GM20000 (cell line): ENCODE measurements around the gene MAP4K2.

Experiments used
- DNase-seq: peaks from one replicate; pipeline ENCODE4 v3.0.0; 2012; ENCODE audit warnings: low spot score
- CTCF ChIP-seq: IDR thresholded peaks from 2 replicates; pipeline ENCODE4 v1.5.1; 2012; ENCODE audit warnings: mild to moderate bottlenecking, control low read depth; ENCODE audit errors: extremely low read depth, missing control alignments

Gene MAP4K2

GRCh38 chr11:64841592-64842365 is 38.8 kb upstream of the MAP4K2 start:
- no peak for DNase-seq
- no peak for TF ChIP-seq CTCF

GRCh38 chr11:64839887-64840782 is 37.1 kb upstream of the MAP4K2 start:
- no peak for TF ChIP-seq CTCF
- no peak for DNase-seq

GRCh38 chr11:64839335-64839734 is 36.3 kb upstream of the MAP4K2 start:
- no peak for TF ChIP-seq CTCF
- no peak for DNase-seq

- no peak for DNase-seq
Observed at GRCh38 chr11:64838600-64839334, 35.8 kb upstream of the MAP4K2 start.

GRCh38 chr11:64837887-64838351 is 34.9 kb upstream of the MAP4K2 start:
- TF ChIP-seq CTCF, result no peak
- no peak for DNase-seq

More at GRCh38 chr11:64838600-64839334, 35.8 kb upstream of the MAP4K2 start:
- no peak for TF ChIP-seq CTCF

GRCh38 chr11:64836448-64837072 is 33.5 kb upstream of the MAP4K2 start:
- no peak for TF ChIP-seq CTCF
- DNase-seq, result no peak
